SK-N-MC (cell line): ENCODE measurements around the gene PDCD1.

Source experiments
- EZH2 ChIP-seq: fragments of 200-600 bp; sonication (generic); IDR thresholded peaks from one replicate; pipeline ENCODE4 v1.6.1; 2017; ENCODE audit warnings: antibody characterized with exemption
- POLR2AphosphoS5 ChIP-seq: IDR thresholded peaks from 2 replicates; pipeline ENCODE4 v1.6.1; 2012; ENCODE audit warnings: mild to moderate bottlenecking, low read depth, low read length, borderline replicate concordance

- TF ChIP-seq EZH2 (no peak), POLR2AphosphoS5 (no peak)
Measured at GRCh38 chr2:241870081-241870541, 11.4 kb upstream of the PDCD1 start.
